ENCODE data around the gene BLNK. TPM values are rescaled to one million over a fixed set of nuclear protein-coding genes. Genes with fewer than 3 reads are reported as not detected.
"Not testable (repeated sequence)": the region's sequence is repeated elsewhere in the genome, so short reads cannot be mapped to it uniquely, and the experiment has no call there.

The BLNK gene
- polyA plus RNA-seq, 3 donors from 2014 or later: 0.74 to 0.81 TPM; not detected in 1

- Mint-ChIP-seq H3K4me3 (no peak overlapping the region), H3K27me3 (ENCODE audit: low read depth in 3 of 3) (peaks cover 4 to 17% (median 11%) of the 10 kb centered on the region in 3 donors), H3K4me1 (no peaks in the 10 kb centered on the region), H3K27ac (no peak overlapping the region), H3K36me3 (no peaks in the 10 kb centered on the region), H3K9me3 (peaks cover 0 to 3% (median 0%) of the 10 kb centered on the region in 6 donors)
- DNase-seq: no peak
Measured at GRCh38 chr10:96216775-96217174, 54.6 kb downstream of the BLNK start.

DNA sequence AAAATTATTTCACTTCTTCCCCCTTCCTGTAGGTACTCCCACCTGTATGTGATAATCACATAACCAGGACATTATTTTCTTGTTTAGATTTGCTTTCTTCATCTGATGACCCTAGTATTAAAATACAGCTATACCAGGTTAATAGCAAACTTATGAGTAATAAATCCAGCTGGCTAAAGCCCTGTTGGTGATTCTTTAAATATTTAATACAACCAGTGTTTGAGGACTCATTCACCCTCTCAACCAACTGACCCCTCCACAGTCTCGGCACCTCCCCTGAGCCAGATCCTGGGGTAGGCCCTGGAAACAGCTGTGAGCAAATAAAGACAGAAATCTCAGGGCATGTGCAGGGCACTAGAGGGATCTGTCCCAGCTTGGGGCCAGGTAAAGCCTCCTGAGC lies 58.5 kb downstream of the BLNK start:
- no peaks in the 10 kb centered on the region for H3K4me1 Mint-ChIP-seq
- no peak overlapping the region for H3K27ac Mint-ChIP-seq
- peaks cover 2 to 13% (median 8%) of the 10 kb centered on the region in 3 donors for H3K27me3 Mint-ChIP-seq (ENCODE audit: low read depth in 3 of 3)
- peaks cover 0 to 3% (median 0%) of the 10 kb centered on the region in 6 donors for H3K9me3 Mint-ChIP-seq
- no peak for DNase-seq
- no peak overlapping the region for H3K4me3 Mint-ChIP-seq
- no peaks in the 10 kb centered on the region for H3K36me3 Mint-ChIP-seq

DNA sequence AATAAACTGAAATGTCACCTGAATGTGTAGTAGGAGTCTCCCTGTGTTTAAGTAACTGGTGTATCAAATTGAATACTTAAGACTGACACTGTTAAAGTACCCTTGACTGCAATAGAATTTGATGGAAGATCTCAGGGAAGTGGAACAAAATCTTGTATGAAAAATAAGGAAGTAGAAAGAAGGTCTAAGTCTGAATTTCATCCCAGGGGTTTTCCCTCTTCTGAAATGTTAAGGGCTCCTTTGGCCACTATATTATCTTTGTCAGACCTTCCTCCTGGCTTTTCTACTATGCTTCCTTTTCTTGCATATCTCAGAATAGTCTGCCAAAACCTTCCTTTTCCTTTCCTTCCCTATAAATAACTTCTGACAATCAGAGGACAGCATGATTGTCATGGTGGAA lies 59.6 kb downstream of the BLNK start:
- Mint-ChIP-seq H3K4me1 (no peaks in the 10 kb centered on the region), H3K27me3 (ENCODE audit: low read depth in 3 of 3) (peaks cover 2 to 13% (median 3%) of the 10 kb centered on the region in 3 donors), H3K4me3 (no peak overlapping the region), H3K36me3 (no peaks in the 10 kb centered on the region), H3K9me3 (peaks cover 0 to 3% (median 0%) of the 10 kb centered on the region in 6 donors), H3K27ac (no peak overlapping the region)
- no peak for DNase-seq

DNA sequence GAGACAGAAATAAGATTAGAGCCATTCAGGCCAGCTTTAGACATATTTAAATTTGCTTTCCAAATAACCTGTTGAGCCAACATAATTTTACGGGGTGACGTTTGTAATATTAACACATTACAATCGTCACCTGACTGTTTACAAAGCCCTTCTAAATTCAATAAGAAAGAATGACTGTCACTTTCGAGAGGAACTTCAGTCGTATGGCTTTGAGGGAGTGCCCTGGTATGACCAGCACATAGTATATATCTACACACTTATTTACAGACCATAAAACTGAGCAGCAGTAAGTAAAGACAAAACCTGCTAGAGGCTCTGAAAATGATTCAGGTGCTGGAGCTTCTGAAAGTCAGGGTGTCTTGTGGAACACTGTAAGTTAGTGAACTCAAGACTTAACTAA lies 62.4 kb downstream of the BLNK start:
- peaks cover 0 to 4% (median 3%) of the 10 kb centered on the region in 3 donors for H3K27me3 Mint-ChIP-seq (ENCODE audit: low read depth in 3 of 3)
- no peak overlapping the region for H3K27ac Mint-ChIP-seq
- no peaks in the 10 kb centered on the region for H3K36me3 Mint-ChIP-seq
- H3K4me3 Mint-ChIP-seq: no peak overlapping the region
- H3K4me1 Mint-ChIP-seq: no peaks in the 10 kb centered on the region
- DNase-seq: no peak
- no peaks in the 10 kb centered on the region for H3K9me3 Mint-ChIP-seq

DNA sequence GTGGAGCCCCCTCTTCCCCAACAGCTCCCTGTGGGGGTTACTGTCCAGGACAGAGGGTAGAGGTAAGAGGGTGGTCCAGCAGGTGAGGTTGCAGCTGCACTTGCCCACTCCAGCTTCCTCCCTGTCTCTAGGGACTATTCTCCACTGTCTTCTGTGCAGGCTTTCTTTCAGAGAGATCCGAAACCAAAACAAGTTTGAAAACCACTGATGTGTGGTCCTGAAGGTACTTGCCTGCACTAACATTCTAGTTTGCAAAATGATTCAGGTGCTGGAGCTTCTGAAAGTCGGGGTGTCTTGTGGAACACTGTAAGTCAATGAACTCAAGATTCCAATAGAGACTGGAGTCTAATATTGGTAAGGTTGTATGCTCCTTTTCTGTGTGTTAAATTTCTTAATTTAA lies 63.1 kb downstream of the BLNK start:
- Mint-ChIP-seq H3K9me3 (no peaks in the 10 kb centered on the region), H3K4me3 (no peak overlapping the region), H3K4me1 (no peaks in the 10 kb centered on the region), H3K27me3 (ENCODE audit: low read depth in 3 of 3) (peaks cover 0 to 3% (median 2%) of the 10 kb centered on the region in 3 donors), H3K27ac (no peak overlapping the region), H3K36me3 (no peaks in the 10 kb centered on the region)
- no peak for DNase-seq

DNA sequence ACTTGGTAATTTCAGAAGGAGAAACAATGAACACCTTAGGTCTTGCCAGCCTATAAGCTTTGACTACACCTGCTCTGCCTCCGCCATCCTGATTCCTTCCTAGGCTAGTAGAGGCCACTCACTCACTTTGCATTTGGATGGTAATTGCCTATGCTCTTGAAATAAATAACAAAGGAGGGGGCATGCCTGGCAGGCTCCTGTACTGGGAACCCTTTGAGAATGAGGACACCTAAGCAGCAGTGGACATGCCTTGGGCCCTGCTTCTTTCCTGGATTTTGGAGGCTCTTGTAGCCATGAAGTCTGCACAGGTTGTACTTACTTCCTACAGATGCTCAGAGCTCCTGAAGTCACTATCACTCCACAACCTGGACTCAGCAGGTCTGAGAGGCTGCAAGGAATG lies 65.8 kb downstream of the BLNK start:
- no peaks in the 10 kb centered on the region for H3K4me1 Mint-ChIP-seq
- H3K36me3 Mint-ChIP-seq: no peaks in the 10 kb centered on the region
- DNase-seq: no peak
- no peak overlapping the region for H3K27ac Mint-ChIP-seq
- no peak overlapping the region for H3K4me3 Mint-ChIP-seq
- peaks cover 0 to 5% (median 0%) of the 10 kb centered on the region in 3 donors for H3K27me3 Mint-ChIP-seq (ENCODE audit: low read depth in 3 of 3)
- no peaks in the 10 kb centered on the region for H3K9me3 Mint-ChIP-seq

GRCh38 chr10:96201525-96201924 lies 69.8 kb downstream of the BLNK start:
- Mint-ChIP-seq H3K36me3 (no peaks in the 10 kb centered on the region), H3K4me1 (no peaks in the 10 kb centered on the region), H3K4me3 (no peak overlapping the region), H3K9me3 (no peaks in the 10 kb centered on the region), H3K27me3 (ENCODE audit: low read depth in 3 of 3) (peaks cover 0 to 7% (median 0%) of the 10 kb centered on the region in 3 donors), H3K27ac (no peak overlapping the region)
- no peak for DNase-seq

DNA sequence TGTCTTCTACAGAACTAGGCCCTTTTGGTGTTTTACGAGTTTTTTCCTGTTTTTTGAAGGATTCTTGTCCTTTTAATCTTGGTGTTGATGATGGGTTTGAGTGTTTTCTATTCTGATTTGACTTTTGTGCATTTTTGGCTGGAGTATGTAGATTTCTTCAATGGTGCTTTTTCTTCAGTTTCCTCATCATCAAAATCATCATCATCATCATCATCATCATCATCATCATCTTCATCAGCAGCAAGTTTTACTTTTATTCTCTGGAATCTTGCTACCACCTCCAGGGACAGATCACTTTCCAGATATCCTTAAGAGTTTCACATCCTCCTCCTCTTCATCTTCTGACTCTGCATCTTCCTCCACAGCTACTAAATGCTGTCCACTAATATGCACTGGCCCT lies 81.9 kb downstream of the BLNK start:
- H3K27ac Mint-ChIP-seq, H3K4me1 Mint-ChIP-seq, H3K9me3 Mint-ChIP-seq, DNase-seq, H3K4me3 Mint-ChIP-seq, H3K36me3 Mint-ChIP-seq: not testable (repeated sequence)
- peaks cover 0 to 10% (median 4%) of the 10 kb centered on the region in 3 donors for H3K27me3 Mint-ChIP-seq (ENCODE audit: low read depth in 3 of 3)

GRCh38 chr10:96188916-96189315 lies 82.5 kb downstream of the BLNK start:
- Mint-ChIP-seq H3K27ac (no peak overlapping the region), H3K4me3 (no peak overlapping the region), H3K9me3 (peaks cover 0 to 7% (median 2%) of the 10 kb centered on the region in 6 donors), H3K36me3 (peaks cover 0 to 3% (median 0%) of the 10 kb centered on the region in 3 donors), H3K27me3 (ENCODE audit: low read depth in 3 of 3) (peaks cover 0 to 10% (median 4%) of the 10 kb centered on the region in 3 donors), H3K4me1 (no peaks in the 10 kb centered on the region)
- DNase-seq: no peak

GRCh38 chr10:96188421-96188820 lies 82.9 kb downstream of the BLNK start:
- Mint-ChIP-seq H3K36me3 (peaks cover 0 to 3% (median 0%) of the 10 kb centered on the region in 3 donors), H3K9me3 (peaks cover 0 to 7% (median 3%) of the 10 kb centered on the region in 6 donors), H3K4me1 (no peaks in the 10 kb centered on the region), H3K27me3 (ENCODE audit: low read depth in 3 of 3) (peaks cover 0 to 13% (median 4%) of the 10 kb centered on the region in 3 donors), H3K4me3 (no peak overlapping the region), H3K27ac (no peak overlapping the region)
- DNase-seq: no peak

DNA sequence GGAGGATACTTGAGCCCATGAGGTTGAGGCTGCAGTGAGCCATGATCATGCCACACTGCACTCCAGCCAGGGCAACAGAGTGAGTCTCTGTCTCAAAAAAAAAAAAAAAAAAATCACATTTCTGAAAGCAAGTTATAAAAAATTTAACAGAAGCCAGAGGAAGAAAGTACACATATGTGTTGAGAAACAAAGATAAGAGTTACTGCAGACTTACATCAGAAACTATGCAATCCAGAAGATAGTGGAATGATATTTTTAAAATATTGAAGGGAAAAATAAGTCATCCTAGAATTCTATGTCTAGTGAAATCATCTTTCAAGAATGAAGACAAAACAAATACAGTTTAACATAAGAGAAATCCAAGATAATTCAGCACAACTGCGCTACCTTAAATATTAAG lies 94.4 kb downstream of the BLNK start:
- Mint-ChIP-seq H3K9me3 (peaks cover 8 to 61% (median 27%) of the 10 kb centered on the region in 6 donors), H3K27me3 (ENCODE audit: low read depth in 3 of 3) (peaks cover under 1 to 12% (median 3%) of the 10 kb centered on the region in 3 donors), H3K4me3 (no peak overlapping the region), H3K4me1 (no peaks in the 10 kb centered on the region), H3K27ac (no peak overlapping the region), H3K36me3 (peaks cover 0 to 5% (median 0%) of the 10 kb centered on the region in 3 donors)
- DNase-seq: no peak

DNA sequence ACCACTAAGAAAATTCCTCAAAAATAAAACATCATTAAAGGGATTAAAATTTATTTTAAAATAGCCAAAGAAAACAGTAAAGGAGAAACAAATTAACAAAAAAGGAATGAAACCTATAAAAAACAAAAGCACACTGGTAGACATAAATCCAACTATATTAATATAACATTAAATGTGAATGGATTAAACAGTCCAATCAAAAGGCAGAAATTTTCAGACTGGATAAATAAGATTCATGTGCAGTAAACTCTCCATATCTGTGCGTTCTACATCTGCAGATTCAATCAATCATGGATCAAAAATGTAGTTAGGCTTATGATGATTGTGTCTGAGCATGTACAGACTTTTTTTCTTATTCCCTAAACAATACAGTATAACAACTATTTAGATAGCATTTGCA lies 98.7 kb downstream of the BLNK start:
- peaks cover 12 to 16% (median 13%) of the 10 kb centered on the region in 3 donors for H3K36me3 Mint-ChIP-seq
- no peak overlapping the region for H3K4me3 Mint-ChIP-seq
- H3K4me1 Mint-ChIP-seq: no peaks in the 10 kb centered on the region
- H3K27me3 Mint-ChIP-seq (ENCODE audit: low read depth in 3 of 3): peaks cover 0 to 8% (median 3%) of the 10 kb centered on the region in 3 donors
- peaks cover 13 to 92% (median 50%) of the 10 kb centered on the region in 6 donors for H3K9me3 Mint-ChIP-seq
- DNase-seq: no peak
- H3K27ac Mint-ChIP-seq: no peak overlapping the region

- H3K9me3 Mint-ChIP-seq: peaks cover 14 to 93% (median 50%) of the 10 kb centered on the region in 6 donors
- H3K27me3 Mint-ChIP-seq (ENCODE audit: low read depth in 3 of 3): peaks cover 0 to 9% (median 1%) of the 10 kb centered on the region in 3 donors
- no peaks in the 10 kb centered on the region for H3K4me1 Mint-ChIP-seq
- H3K4me3 Mint-ChIP-seq: no peak overlapping the region
- no peak overlapping the region for H3K27ac Mint-ChIP-seq
- H3K36me3 Mint-ChIP-seq: peaks cover 19 to 25% (median 21%) of the 10 kb centered on the region in 3 donors
- no peak for DNase-seq
Measured at GRCh38 chr10:96170230-96170629, 101.1 kb downstream of the BLNK start.

GRCh38 chr10:96168546-96168945 lies 102.8 kb downstream of the BLNK start:
- no peak overlapping the region for H3K27ac Mint-ChIP-seq
- H3K4me3 Mint-ChIP-seq: no peak overlapping the region
- H3K4me1 Mint-ChIP-seq: no peaks in the 10 kb centered on the region
- H3K9me3 Mint-ChIP-seq: peaks cover 15 to 78% (median 45%) of the 10 kb centered on the region in 6 donors
- no peak for DNase-seq
- H3K36me3 Mint-ChIP-seq: peaks cover 26 to 35% (median 33%) of the 10 kb centered on the region in 3 donors
- H3K27me3 Mint-ChIP-seq (ENCODE audit: low read depth in 3 of 3): peaks cover 0 to 4% (median 0%) of the 10 kb centered on the region in 3 donors

GRCh38 chr10:96165726-96166125 lies 105.6 kb downstream of the BLNK start:
- Mint-ChIP-seq H3K4me1 (no peaks in the 10 kb centered on the region), H3K36me3 (peaks cover 30 to 44% (median 44%) of the 10 kb centered on the region in 3 donors), H3K27ac (no peak overlapping the region), H3K9me3 (peaks cover 10 to 52% (median 34%) of the 10 kb centered on the region in 6 donors), H3K27me3 (ENCODE audit: low read depth in 3 of 3) (peaks cover 0 to 4% (median 0%) of the 10 kb centered on the region in 3 donors), H3K4me3 (no peak overlapping the region)
- DNase-seq: no peak

All from immature natural killer cell (primary cell).